ENCODE results near the gene FDX2. TPM values are rescaled to one million over a fixed set of nuclear protein-coding genes. Genes with fewer than 3 reads are reported as not detected.

The FDX2 gene
- polyA plus RNA-seq, 1 experiment = 40.1 TPM

- no peak for DNase-seq (ENCODE audit: low read depth)
- Histone ChIP-seq H3K4me3 (ENCODE audit: low read depth, low read length) (no peak overlapping the region), H3K27me3 (ENCODE audit: control insufficient read depth, insufficient read depth, low read length) (no peaks in the 10 kb centered on the region), H3K36me3 (ENCODE audit: control insufficient read depth, insufficient read depth, low read length) (peaks cover 35% of the 10 kb centered on the region)
- ChIA-PET CTCF (no interaction called here), POLR2A (no interaction called here)
- TF ChIP-seq CTCF (IDR thresholded peaks at IDR 0.05; ENCODE audit: insufficient read depth, low read depth, low read length) = no peak
These were observed 2.1 kb upstream of the FDX2 start for GRCh38 chr19:10317857-10318462.

- ChIA-PET POLR2A (interaction anchor here (0.6 kb wide), 2 partner anchors 16 to 26 kb away, joined by 3 to 5 read pairs; no protein-coding TSS in a partner anchor), CTCF (no interaction called here)
- no peak for TF ChIP-seq CTCF (IDR thresholded peaks at IDR 0.05; ENCODE audit: insufficient read depth, low read depth, low read length)
- no peak for DNase-seq (ENCODE audit: low read depth)
- peaks cover 29% of the 10 kb centered on the region for H3K36me3 ChIP-seq (ENCODE audit: control insufficient read depth, insufficient read depth, low read length)
- H3K4me3 ChIP-seq (ENCODE audit: low read depth, low read length) = no peak overlapping the region
- H3K27me3 ChIP-seq (ENCODE audit: control insufficient read depth, insufficient read depth, low read length) = no peaks in the 10 kb centered on the region
These were observed 1.4 kb upstream of the FDX2 start for GRCh38 chr19:10317045-10317856.

GRCh38 chr19:10316229-10317044 is 622 bp upstream of the FDX2 start:
- Histone ChIP-seq H3K36me3 (ENCODE audit: control insufficient read depth, insufficient read depth, low read length) (peaks cover 24% of the 10 kb centered on the region), H3K4me3 (ENCODE audit: low read depth, low read length) (no peak overlapping the region), H3K27me3 (ENCODE audit: control insufficient read depth, insufficient read depth, low read length) (no peaks in the 10 kb centered on the region)
- ChIA-PET POLR2A (interaction anchor here (0.6 kb wide), 2 partner anchors 17 to 25 kb away, joined by 3 to 5 read pairs; no protein-coding TSS in a partner anchor), CTCF (no interaction called here)
- TF ChIP-seq CTCF (IDR thresholded peaks at IDR 0.05; ENCODE audit: insufficient read depth, low read depth, low read length) = no peak
- no peak for DNase-seq (ENCODE audit: low read depth)

- TF ChIP-seq CTCF (IDR thresholded peaks at IDR 0.05; ENCODE audit: insufficient read depth, low read depth, low read length) = no peak
- ChIA-PET POLR2A (no interaction called here), CTCF (no interaction called here)
- no peak for DNase-seq (ENCODE audit: low read depth)
- H3K27me3 ChIP-seq (ENCODE audit: control insufficient read depth, insufficient read depth, low read length) = no peaks in the 10 kb centered on the region
- peaks cover 6% of the 10 kb centered on the region; the same call in 1 of the 2 replicates for H3K36me3 ChIP-seq (ENCODE audit: control insufficient read depth, insufficient read depth, low read length)
- no peak within 1 kb of the TSS for H3K4me3 ChIP-seq (ENCODE audit: low read depth, low read length)
These were observed 6.4 kb downstream of the FDX2 start, which contains the start of gene ZGLP1 for GRCh38 chr19:10309423-10309822. TSS of gene ZGLP1 (minus strand) at chr19:10309815.

- DNase-seq (ENCODE audit: low read depth) = no peak
- H3K4me3 ChIP-seq (ENCODE audit: low read depth, low read length) = no peak overlapping the region
- TF ChIP-seq CTCF (IDR thresholded peaks at IDR 0.05; ENCODE audit: insufficient read depth, low read depth, low read length) = no peak
- ChIA-PET CTCF (interaction anchor here (1.4 to 1.5 kb wide), 2 partner anchors 28 to 37 kb away, joined by 3 to 5 read pairs; no protein-coding TSS in a partner anchor), POLR2A (no interaction called here)
- H3K27me3 ChIP-seq (ENCODE audit: control insufficient read depth, insufficient read depth, low read length) = no peaks in the 10 kb centered on the region
- peaks cover 6% of the 10 kb centered on the region; the same call in 1 of the 2 replicates for H3K36me3 ChIP-seq (ENCODE audit: control insufficient read depth, insufficient read depth, low read length)
These were observed 9.5 kb downstream of the FDX2 start for GRCh38 chr19:10306327-10306726.

All from BJ (cell line).